ENCODE data around the gene BRINP1.
"Not testable (repeated sequence)": the region's sequence is repeated elsewhere in the genome, so short reads cannot be mapped to it uniquely, and the experiment has no call there.

The BRINP1 gene

GRCh38 chr9:119185298-119185697 lies 183.9 kb downstream of the BRINP1 start:
- no peaks in the 10 kb centered on the region for H3K9me3 ChIP-seq (ENCODE audit: low read length)
- H3K27me3 ChIP-seq (ENCODE audit: insufficient read depth, low read length), result no peaks in the 10 kb centered on the region
- no peak overlapping the region for H2AFZ ChIP-seq (ENCODE audit: low read depth, low read length)
- no peaks in the 10 kb centered on the region for H3K36me3 ChIP-seq (ENCODE audit: insufficient read depth, low read length)
- H3K4me3 ChIP-seq (ENCODE audit: low read length), result no peak overlapping the region
- H3K4me1 ChIP-seq (ENCODE audit: insufficient read depth, low read length), result no peaks in the 10 kb centered on the region

DNA sequence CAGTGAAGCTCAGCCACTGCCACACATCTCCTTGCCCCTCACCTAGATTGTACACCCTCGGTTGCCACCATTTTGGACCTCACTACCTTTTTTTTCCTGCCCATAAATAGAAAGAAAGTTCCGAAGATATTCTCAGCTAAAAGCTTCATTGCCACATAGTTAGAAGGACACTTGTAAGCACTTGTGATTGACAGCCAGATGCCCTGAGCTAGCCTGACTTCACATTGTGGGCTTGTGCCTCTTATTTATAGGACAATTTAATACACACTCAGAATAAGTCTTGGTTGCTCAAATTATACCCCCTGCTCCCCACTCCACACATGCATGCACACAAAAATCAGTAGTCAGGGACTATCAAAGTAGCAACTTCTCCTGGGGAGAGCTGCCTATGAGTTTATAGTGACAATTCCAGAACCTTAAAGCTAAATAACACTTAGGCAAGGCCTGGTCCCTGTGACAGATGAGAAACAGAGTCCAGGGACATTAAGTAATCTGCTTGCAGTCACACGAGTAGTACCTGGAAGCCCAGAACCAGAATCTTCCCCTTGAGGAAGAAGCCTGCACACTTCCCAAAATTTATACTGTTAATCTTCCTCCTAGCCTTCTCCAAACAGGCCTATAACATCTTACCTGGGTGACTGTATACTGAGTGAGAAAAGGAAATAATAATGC lies 184.8 kb downstream of the BRINP1 start:
- Histone ChIP-seq H3K4me3 (ENCODE audit: low read length) (no peak overlapping the region), H3K9me3 (ENCODE audit: low read length) (no peaks in the 10 kb centered on the region), H3K4me1 (ENCODE audit: insufficient read depth, low read length) (no peaks in the 10 kb centered on the region), H2AFZ (ENCODE audit: low read depth, low read length) (no peak overlapping the region), H3K27me3 (ENCODE audit: insufficient read depth, low read length) (no peaks in the 10 kb centered on the region), H3K36me3 (ENCODE audit: insufficient read depth, low read length) (no peaks in the 10 kb centered on the region)

DNA sequence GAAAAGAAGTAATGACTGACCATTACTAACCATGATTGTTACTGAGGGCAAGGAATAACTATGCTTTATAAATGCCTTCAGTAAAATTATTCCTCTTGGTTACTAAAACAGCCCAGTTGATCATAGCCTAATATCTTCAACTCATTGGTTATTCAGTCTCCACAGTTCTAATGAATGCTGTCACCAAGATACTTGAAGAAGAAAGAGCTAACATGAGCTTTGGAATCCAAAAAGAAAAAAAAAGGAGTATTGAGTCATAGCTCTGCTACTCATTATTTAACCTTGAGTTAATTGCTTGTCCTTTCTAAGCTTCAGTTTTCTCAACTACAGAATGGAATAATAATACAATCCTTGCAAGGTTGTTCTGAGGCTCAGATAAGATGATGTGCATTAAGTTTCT lies 187.7 kb downstream of the BRINP1 start:
- H3K36me3 ChIP-seq (ENCODE audit: insufficient read depth, low read length), result no peaks in the 10 kb centered on the region
- H3K9me3 ChIP-seq (ENCODE audit: low read length), result no peaks in the 10 kb centered on the region
- no peak overlapping the region for H2AFZ ChIP-seq (ENCODE audit: low read depth, low read length)
- H3K4me3 ChIP-seq (ENCODE audit: low read length), result no peak overlapping the region
- no peaks in the 10 kb centered on the region for H3K4me1 ChIP-seq (ENCODE audit: insufficient read depth, low read length)
- H3K27me3 ChIP-seq (ENCODE audit: insufficient read depth, low read length), result no peaks in the 10 kb centered on the region

- no peaks in the 10 kb centered on the region for H3K9me3 ChIP-seq (ENCODE audit: low read length)
- no peaks in the 10 kb centered on the region for H3K27me3 ChIP-seq (ENCODE audit: insufficient read depth, low read length)
- no peak overlapping the region for H3K4me3 ChIP-seq (ENCODE audit: low read length)
- peak overlapping the region; percentile 19 for H2AFZ ChIP-seq (ENCODE audit: low read depth, low read length)
- H3K36me3 ChIP-seq (ENCODE audit: insufficient read depth, low read length), result no peaks in the 10 kb centered on the region
- H3K4me1 ChIP-seq (ENCODE audit: insufficient read depth, low read length), result no peaks in the 10 kb centered on the region
Observed at GRCh38 chr9:119180897-119181296, 188.3 kb downstream of the BRINP1 start.

GRCh38 chr9:119179701-119180100 lies 189.5 kb downstream of the BRINP1 start:
- H3K9me3 ChIP-seq (ENCODE audit: low read length), result no peaks in the 10 kb centered on the region
- no peaks in the 10 kb centered on the region for H3K27me3 ChIP-seq (ENCODE audit: insufficient read depth, low read length)
- no peaks in the 10 kb centered on the region for H3K36me3 ChIP-seq (ENCODE audit: insufficient read depth, low read length)
- H3K4me3 ChIP-seq (ENCODE audit: low read length), result no peak overlapping the region
- H2AFZ ChIP-seq (ENCODE audit: low read depth, low read length), result no peak overlapping the region
- H3K4me1 ChIP-seq (ENCODE audit: insufficient read depth, low read length), result no peaks in the 10 kb centered on the region

DNA sequence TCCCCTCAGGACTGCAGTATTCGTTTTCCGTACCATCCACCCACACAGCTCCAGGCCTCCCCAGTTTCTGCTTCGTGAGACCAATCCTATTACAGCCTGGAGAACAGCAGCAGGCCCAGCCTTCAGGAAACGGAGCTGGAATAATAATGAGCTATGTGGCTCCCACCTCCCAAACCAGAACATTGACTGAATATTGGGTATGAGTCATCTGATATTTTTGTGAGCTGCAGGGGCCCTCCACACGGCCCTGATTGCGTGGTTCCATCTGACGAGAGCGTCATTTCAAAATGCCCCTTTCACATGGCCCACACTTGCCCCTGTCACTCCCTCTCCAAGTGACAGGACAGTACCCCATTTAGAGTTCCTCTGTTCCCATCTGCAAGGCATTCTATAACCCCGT lies 192.0 kb downstream of the BRINP1 start:
- Histone ChIP-seq H3K4me1 (ENCODE audit: insufficient read depth, low read length) (no peaks in the 10 kb centered on the region), H3K36me3 (ENCODE audit: insufficient read depth, low read length) (no peaks in the 10 kb centered on the region), H3K4me3 (ENCODE audit: low read length) (no peak overlapping the region), H3K9me3 (ENCODE audit: low read length) (no peaks in the 10 kb centered on the region), H2AFZ (ENCODE audit: low read depth, low read length) (no peak overlapping the region), H3K27me3 (ENCODE audit: insufficient read depth, low read length) (no peaks in the 10 kb centered on the region)

- Histone ChIP-seq H3K36me3 (ENCODE audit: insufficient read depth, low read length) (no peaks in the 10 kb centered on the region), H3K4me3 (ENCODE audit: low read length) (no peak overlapping the region), H3K4me1 (ENCODE audit: insufficient read depth, low read length) (no peaks in the 10 kb centered on the region), H3K9me3 (ENCODE audit: low read length) (no peaks in the 10 kb centered on the region), H3K27me3 (ENCODE audit: insufficient read depth, low read length) (no peaks in the 10 kb centered on the region), H2AFZ (ENCODE audit: low read depth, low read length) (no peak overlapping the region)
Observed at GRCh38 chr9:119175581-119175980, 193.7 kb downstream of the BRINP1 start.

GRCh38 chr9:119169222-119169621 lies 200.0 kb downstream of the BRINP1 start:
- H3K4me3 ChIP-seq (ENCODE audit: low read length), result peak overlapping the region; percentile 12
- not testable (repeated sequence) for H3K4me1 ChIP-seq (ENCODE audit: insufficient read depth, low read length); H3K36me3 ChIP-seq (ENCODE audit: insufficient read depth, low read length); H3K9me3 ChIP-seq (ENCODE audit: low read length); H2AFZ ChIP-seq (ENCODE audit: low read depth, low read length); H3K27me3 ChIP-seq (ENCODE audit: insufficient read depth, low read length)

- no peaks in the 10 kb centered on the region for H3K36me3 ChIP-seq (ENCODE audit: insufficient read depth, low read length)
- H3K4me1 ChIP-seq (ENCODE audit: insufficient read depth, low read length), result no peaks in the 10 kb centered on the region
- H2AFZ ChIP-seq (ENCODE audit: low read depth, low read length), result no peak overlapping the region
- no peaks in the 10 kb centered on the region for H3K27me3 ChIP-seq (ENCODE audit: insufficient read depth, low read length)
- no peak overlapping the region for H3K4me3 ChIP-seq (ENCODE audit: low read length)
- no peaks in the 10 kb centered on the region for H3K9me3 ChIP-seq (ENCODE audit: low read length)
Observed at GRCh38 chr9:119167876-119168275, 201.4 kb downstream of the BRINP1 start.

DNA sequence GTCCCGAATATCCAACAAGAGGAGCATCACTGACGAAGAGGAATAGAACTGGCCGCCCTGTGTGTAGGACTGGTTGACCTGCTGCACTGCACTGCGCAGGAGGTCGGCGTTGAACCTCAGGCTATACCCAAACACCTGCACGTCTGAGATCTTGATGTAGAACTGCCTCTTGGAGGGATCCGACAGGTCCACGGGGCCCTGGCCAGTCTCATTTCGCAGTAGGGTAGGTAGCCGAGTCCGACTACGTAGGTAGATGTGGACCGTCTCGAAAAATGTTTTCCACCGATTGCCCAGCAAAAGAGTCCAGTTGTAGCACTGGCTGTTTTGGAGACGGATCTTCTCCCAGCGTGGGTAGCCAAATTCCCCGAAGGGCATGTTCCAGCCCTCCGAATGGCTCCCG lies 202.0 kb downstream of the BRINP1 start:
- no peaks in the 10 kb centered on the region for H3K27me3 ChIP-seq (ENCODE audit: insufficient read depth, low read length)
- no peaks in the 10 kb centered on the region for H3K9me3 ChIP-seq (ENCODE audit: low read length)
- no peaks in the 10 kb centered on the region for H3K36me3 ChIP-seq (ENCODE audit: insufficient read depth, low read length)
- no peak overlapping the region for H2AFZ ChIP-seq (ENCODE audit: low read depth, low read length)
- H3K4me1 ChIP-seq (ENCODE audit: insufficient read depth, low read length), result no peaks in the 10 kb centered on the region
- H3K4me3 ChIP-seq (ENCODE audit: low read length), result no peak overlapping the region

DNA sequence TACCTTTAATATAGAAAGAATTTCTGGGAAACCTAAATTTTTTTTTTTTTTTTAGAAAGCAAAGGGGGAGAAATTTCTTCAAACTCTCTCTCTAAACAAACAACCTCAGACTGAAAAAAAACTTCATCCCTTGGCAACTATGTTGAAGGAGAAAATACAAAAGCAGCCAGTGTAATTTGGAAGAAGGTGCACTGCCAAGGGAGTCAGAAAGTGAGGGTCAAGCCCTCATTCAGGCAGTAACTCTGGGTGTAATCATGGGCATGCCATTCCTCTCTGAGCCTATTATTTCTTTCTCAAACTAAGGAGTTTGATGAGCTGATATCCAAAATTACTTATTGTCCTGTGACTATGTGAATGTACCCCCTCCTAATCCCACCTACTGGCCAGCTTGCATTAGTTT lies 203.1 kb downstream of the BRINP1 start:
- Histone ChIP-seq H2AFZ (ENCODE audit: low read depth, low read length) (no peak overlapping the region), H3K4me3 (ENCODE audit: low read length) (no peak overlapping the region), H3K27me3 (ENCODE audit: insufficient read depth, low read length) (no peaks in the 10 kb centered on the region), H3K36me3 (ENCODE audit: insufficient read depth, low read length) (no peaks in the 10 kb centered on the region), H3K4me1 (ENCODE audit: insufficient read depth, low read length) (no peaks in the 10 kb centered on the region), H3K9me3 (ENCODE audit: low read length) (no peaks in the 10 kb centered on the region)

DNA sequence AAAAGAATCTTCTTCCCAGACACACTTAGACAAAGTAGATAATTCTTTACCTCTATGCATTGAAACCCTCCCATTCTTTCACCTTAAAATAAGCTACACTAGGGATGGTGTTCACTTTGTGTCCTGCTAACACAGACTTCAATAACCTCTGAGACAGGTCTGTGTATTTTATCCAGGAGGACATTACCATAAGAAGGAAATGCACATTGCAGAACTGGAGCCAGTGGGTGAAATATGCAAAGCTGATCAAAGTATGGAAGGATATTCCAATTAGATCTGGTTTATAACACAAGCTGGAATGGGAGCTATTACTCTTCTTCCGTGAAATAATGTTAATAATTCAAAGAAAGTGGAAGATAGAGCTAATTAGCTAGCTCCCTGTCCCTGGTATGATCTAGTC lies 204.1 kb downstream of the BRINP1 start:
- Histone ChIP-seq H3K4me1 (ENCODE audit: insufficient read depth, low read length) (no peaks in the 10 kb centered on the region), H3K9me3 (ENCODE audit: low read length) (no peaks in the 10 kb centered on the region), H2AFZ (ENCODE audit: low read depth, low read length) (no peak overlapping the region), H3K4me3 (ENCODE audit: low read length) (no peak overlapping the region), H3K27me3 (ENCODE audit: insufficient read depth, low read length) (no peaks in the 10 kb centered on the region), H3K36me3 (ENCODE audit: insufficient read depth, low read length) (no peaks in the 10 kb centered on the region)

- H3K4me3 ChIP-seq (ENCODE audit: low read length), result no peak overlapping the region
- no peak overlapping the region for H2AFZ ChIP-seq (ENCODE audit: low read depth, low read length)
- H3K36me3 ChIP-seq (ENCODE audit: insufficient read depth, low read length), result no peaks in the 10 kb centered on the region
- no peaks in the 10 kb centered on the region for H3K27me3 ChIP-seq (ENCODE audit: insufficient read depth, low read length)
- no peaks in the 10 kb centered on the region for H3K4me1 ChIP-seq (ENCODE audit: insufficient read depth, low read length)
- H3K9me3 ChIP-seq (ENCODE audit: low read length), result no peaks in the 10 kb centered on the region
Observed at GRCh38 chr9:119164716-119165115, 204.5 kb downstream of the BRINP1 start.

- H3K27me3 ChIP-seq (ENCODE audit: insufficient read depth, low read length), result no peaks in the 10 kb centered on the region
- no peak overlapping the region for H3K4me3 ChIP-seq (ENCODE audit: low read length)
- H2AFZ ChIP-seq (ENCODE audit: low read depth, low read length), result no peak overlapping the region
- no peaks in the 10 kb centered on the region for H3K4me1 ChIP-seq (ENCODE audit: insufficient read depth, low read length)
- no peaks in the 10 kb centered on the region for H3K9me3 ChIP-seq (ENCODE audit: low read length)
- H3K36me3 ChIP-seq (ENCODE audit: insufficient read depth, low read length), result no peaks in the 10 kb centered on the region
Observed at GRCh38 chr9:119160551-119160950, 208.7 kb downstream of the BRINP1 start.

Measured in neuron (in vitro differentiated cells).